Right lobe of liver (tissue), 6 donors: ENCODE results near the gene LRRC51. TPM values are rescaled to one million over a fixed set of nuclear protein-coding genes. Genes with fewer than 3 reads are reported as not detected.
"Not testable (repeated sequence)": the region's sequence is repeated elsewhere in the genome, so short reads cannot be mapped to it uniquely, and the experiment has no call there.

ENCODE experiments used
- ATAC-seq, 4 donors: fragments of 200-7000 bp; cut with Tn5 transposase; one replicate each; pipeline ENCODE4 v1.9.1; 2020; ENCODE audit warnings: mild to moderate bottlenecking in 4 of 4, moderate library complexity in 4 of 4
- DNase-seq, 3 donors: peaks; one replicate each; pipeline ENCODE4 v3.0.0-alpha.2; 2020
- H3K27ac ChIP-seq, 3 donors: fragments of 200-600 bp; one replicate each; pipeline ENCODE4 v1.8.0; 2022
- H3K27me3 ChIP-seq, 2 donors: fragments of 200-600 bp; one replicate each; pipeline ENCODE4 v1.8.0; 2022
- H3K36me3 ChIP-seq, 4 donors: fragments of 200-600 bp; sonication (generic) in 1 of 4; one replicate each; pipeline versions ENCODE4 v1.5.1 to v1.8.0; 2017 to 2022; ENCODE audit warnings: control low read depth in 1 of 4
- H3K4me1 ChIP-seq, 4 donors: fragments of 200-600 bp; sonication (generic) in 1 of 4; one replicate each; pipeline versions ENCODE4 v1.5.1 to v1.8.0; 2017 to 2022; ENCODE audit warnings: control low read depth in 1 of 4
- H3K4me3 ChIP-seq, 3 donors: fragments of 200-600 bp; one replicate each; pipeline ENCODE4 v1.8.0; 2022
- H3K9me3 ChIP-seq, 4 donors: fragments of 200-600 bp; sonication (generic) in 1 of 4; one replicate each; pipeline versions ENCODE4 v1.5.1 to v1.8.0; 2017 to 2022; ENCODE audit warnings: control low read depth in 1 of 4
- POLR2A ChIP-seq: fragments of 450-650 bp; IDR thresholded peaks from one replicate; pipeline ENCODE4 v1.6.1; 2017; ENCODE audit warnings: antibody characterized with exemption, mild to moderate bottlenecking
- WGBS: methylation state at CpG from one replicate; pipeline ENCODE4 v1.1.6; 2018; ENCODE audit warnings: low coverage, low lambda C conversion rate; ENCODE audit not compliant: insufficient coverage; ENCODE audit errors: missing lambda C conversion rate; 5-methylcytosine and 5-hydroxymethylcytosine counted together
- intact Hi-C, 2 donors: fragments of 100-400 bp; cut with DNase I; formaldehyde crosslinking; loops; one replicate each; pipeline versions ENCODE4 v1.11.2 to v1.14.1; 2022
- total RNA-seq, 6 experiments: library from RNA; depleted of rRNA in 2 of 6; stranded (reverse); fragments of >200 nt in 2 of 6; fragmentation: NEBNext Ultra II Directional in 3 of 6; extraction: Animal tissue kit (Norgen Biotek cat#: 25700) in 3 of 6; gene quantifications; one replicate each; pipeline versions ENCODE4 v1.1.0 to v1.2.4, GENCODE V29; 2016 to 2023
- TF ChIP-seq, protein P1 (sequence below), 4 donors: fragments of 200-600 bp in 3 of 4; fragments of 450-650 bp in 1 of 4; IDR thresholded peaks; one replicate each; pipeline versions ENCODE4 v1.5.1 to v1.8.0; 2016 to 2022; ENCODE audit warnings: antibody characterized with exemption in 4 of 4, mild to moderate bottlenecking in 2 of 4
- donor health status: DM: no; HTN: yes; CAD: no.
- donor health status: DM: no; HTN: no; CAD: no.
- donor health status: DM: no; HTN: no; CAD: no.
- donor health status: DM: no; HTN: yes; CAD: no.
- donor health status: DM: no; HTN: yes; CAD: no.

Gene LRRC51
- total RNA-seq, 6 experiments from 2014 or later = 3.3 to 9.0 (median 6.1) TPM

DNA sequence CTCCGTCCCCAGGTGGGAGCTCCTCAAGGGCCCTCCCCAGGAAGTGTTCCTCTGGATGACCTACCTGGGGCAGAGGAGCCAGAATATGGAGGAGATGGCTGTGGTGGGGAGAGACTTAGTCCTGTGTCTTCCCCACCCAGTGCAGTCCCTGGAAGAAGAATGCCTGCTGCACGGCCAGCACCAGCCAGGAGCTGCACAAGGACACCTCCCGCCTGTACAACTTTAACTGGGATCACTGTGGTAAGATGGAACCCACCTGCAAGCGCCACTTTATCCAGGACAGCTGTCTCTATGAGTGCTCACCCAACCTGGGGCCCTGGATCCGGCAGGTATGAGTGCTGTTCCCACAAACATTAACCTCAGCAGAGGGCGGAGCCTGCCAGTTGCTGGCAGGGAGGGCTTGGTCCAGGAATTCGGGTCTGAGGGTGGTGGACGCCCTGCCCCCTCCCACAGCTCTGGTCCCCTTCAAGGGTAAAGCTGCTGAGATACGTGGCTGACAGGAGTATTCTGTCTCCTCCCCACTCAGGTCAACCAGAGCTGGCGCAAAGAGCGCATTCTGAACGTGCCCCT is 58.3 kb downstream of the LRRC51 start:
- no peaks in the 10 kb centered on the region for H3K36me3 ChIP-seq
- H3K4me1 ChIP-seq = no peaks in the 10 kb centered on the region
- no peaks in the 10 kb centered on the region for H3K27me3 ChIP-seq
- no peaks in the 10 kb centered on the region for H3K9me3 ChIP-seq
- H3K27ac ChIP-seq = no peak overlapping the region
- intact Hi-C loops = no loop called here
- TF ChIP-seq, protein P1, sequence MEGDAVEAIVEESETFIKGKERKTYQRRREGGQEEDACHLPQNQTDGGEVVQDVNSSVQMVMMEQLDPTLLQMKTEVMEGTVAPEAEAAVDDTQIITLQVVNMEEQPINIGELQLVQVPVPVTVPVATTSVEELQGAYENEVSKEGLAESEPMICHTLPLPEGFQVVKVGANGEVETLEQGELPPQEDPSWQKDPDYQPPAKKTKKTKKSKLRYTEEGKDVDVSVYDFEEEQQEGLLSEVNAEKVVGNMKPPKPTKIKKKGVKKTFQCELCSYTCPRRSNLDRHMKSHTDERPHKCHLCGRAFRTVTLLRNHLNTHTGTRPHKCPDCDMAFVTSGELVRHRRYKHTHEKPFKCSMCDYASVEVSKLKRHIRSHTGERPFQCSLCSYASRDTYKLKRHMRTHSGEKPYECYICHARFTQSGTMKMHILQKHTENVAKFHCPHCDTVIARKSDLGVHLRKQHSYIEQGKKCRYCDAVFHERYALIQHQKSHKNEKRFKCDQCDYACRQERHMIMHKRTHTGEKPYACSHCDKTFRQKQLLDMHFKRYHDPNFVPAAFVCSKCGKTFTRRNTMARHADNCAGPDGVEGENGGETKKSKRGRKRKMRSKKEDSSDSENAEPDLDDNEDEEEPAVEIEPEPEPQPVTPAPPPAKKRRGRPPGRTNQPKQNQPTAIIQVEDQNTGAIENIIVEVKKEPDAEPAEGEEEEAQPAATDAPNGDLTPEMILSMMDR (IDR thresholded peaks at IDR 0.05) = no peak
- TF ChIP-seq POLR2A = no peak
- no peak overlapping the region for H3K4me3 ChIP-seq
- ATAC-seq (no peak), DNase-seq (peak in 1 of 3 donors; percentile 40)
- WGBS = 89% methylated on average over 4 of the region's 12 CpGs

DNA sequence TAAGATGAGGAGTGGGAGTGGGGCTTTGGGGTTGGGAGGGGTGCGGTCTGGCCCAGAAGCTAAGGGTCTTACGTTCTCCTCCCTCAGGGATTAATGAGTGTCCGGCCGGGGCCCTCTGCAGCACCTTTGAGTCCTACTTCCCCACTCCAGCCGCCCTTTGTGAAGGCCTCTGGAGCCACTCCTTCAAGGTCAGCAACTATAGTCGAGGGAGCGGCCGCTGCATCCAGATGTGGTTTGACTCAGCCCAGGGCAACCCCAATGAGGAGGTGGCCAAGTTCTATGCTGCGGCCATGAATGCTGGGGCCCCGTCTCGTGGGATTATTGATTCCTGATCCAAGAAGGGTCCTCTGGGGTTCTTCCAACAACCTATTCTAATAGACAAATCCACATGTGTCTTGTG is 58.9 kb downstream of the LRRC51 start:
- Histone ChIP-seq H3K36me3 (no peaks in the 10 kb centered on the region), H3K9me3 (no peaks in the 10 kb centered on the region), H3K27me3 (no peaks in the 10 kb centered on the region), H3K4me3 (no peak overlapping the region), H3K27ac (no peak overlapping the region), H3K4me1 (no peaks in the 10 kb centered on the region)
- intact Hi-C loops = no loop called here
- 80% methylated on average over 2 of the region's 11 CpGs for WGBS
- ATAC-seq = no peak
- no peak for TF ChIP-seq POLR2A
- TF ChIP-seq, protein P1 (IDR thresholded peaks at IDR 0.05) = no peak
- DNase-seq = peak in 1 of 3 donors; percentile 35

DNA sequence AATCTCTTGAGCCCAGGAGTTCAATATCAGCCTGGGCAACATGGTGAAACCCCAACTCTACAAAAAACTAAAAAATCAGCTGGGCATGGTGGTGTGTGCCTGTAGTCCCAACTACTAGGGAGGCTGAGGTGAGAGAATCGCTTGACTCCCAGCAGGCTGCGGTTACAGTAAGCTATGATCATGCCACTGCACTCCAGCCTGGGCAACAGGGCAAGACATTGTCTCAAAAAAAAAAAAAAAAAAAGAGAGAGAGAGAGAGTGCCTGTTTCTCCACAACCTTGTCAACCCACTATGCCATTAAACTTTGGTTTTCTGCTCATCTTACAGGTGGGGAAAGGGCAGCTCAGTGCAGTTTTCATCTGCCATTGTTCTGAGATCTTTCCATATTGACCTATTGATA is 60.0 kb downstream of the LRRC51 start:
- DNase-seq (peak in 1 of 3 donors; percentile 6), ATAC-seq (no peak)
- TF ChIP-seq POLR2A = no peak
- TF ChIP-seq, protein P1 (IDR thresholded peaks at IDR 0.05) = no peak
- Histone ChIP-seq H3K4me1 (no peaks in the 10 kb centered on the region), H3K36me3 (no peaks in the 10 kb centered on the region), H3K27me3 (no peaks in the 10 kb centered on the region), H3K27ac (no peak overlapping the region), H3K9me3 (no peaks in the 10 kb centered on the region), H3K4me3 (no peak overlapping the region)
- intact Hi-C loops = no loop called here
- 90% methylated on average over 2 of the region's 2 CpGs for WGBS

DNA sequence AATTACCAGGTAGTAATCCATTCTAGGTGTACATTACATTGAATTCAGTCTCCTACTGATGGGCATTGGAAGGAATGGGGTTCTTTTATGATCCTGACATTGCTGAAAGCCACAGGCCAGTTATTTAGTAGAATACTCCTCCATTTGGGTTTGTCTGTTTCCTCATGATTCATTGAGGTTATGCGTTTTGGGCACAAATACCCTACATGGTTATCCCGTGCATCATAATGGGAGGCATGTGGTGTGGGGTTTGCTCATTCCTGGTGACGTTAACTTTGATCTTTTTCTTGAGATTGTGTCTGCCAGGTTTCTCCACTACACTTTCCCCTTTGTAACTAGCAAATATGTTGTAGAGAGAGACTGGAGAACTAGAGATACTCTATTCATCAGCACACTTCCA is 60.4 kb downstream of the LRRC51 start:
- Histone ChIP-seq H3K4me1 (no peaks in the 10 kb centered on the region), H3K4me3 (no peak overlapping the region), H3K9me3 (no peaks in the 10 kb centered on the region), H3K27me3 (no peaks in the 10 kb centered on the region), H3K36me3 (no peaks in the 10 kb centered on the region), H3K27ac (no peak overlapping the region)
- DNase-seq (no peak), ATAC-seq (no peak)
- intact Hi-C loops = no loop called here
- no peak for TF ChIP-seq POLR2A
- TF ChIP-seq, protein P1 (IDR thresholded peaks at IDR 0.05) = no peak
- WGBS = 45% methylated on average over 3 of the region's 3 CpGs

DNA sequence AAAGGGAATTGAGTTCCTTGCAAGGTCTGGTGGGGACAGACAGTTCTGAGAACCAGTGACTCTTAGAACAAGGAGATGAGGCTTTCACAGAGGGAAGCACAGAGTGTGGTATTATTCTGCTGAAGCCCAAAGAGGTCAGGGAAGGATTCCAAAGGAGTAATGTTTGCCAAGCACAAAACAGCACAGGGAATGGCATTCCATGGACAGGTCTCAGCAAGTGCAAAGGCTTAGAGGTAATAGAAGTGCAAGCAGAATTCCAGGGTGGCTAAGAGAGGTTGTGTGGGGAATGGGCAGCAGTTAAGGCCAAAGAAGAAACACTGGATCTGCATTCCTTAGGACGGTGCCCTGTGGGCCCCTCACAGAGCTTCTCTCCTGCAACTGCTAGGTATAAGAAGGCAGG is 61.4 kb downstream of the LRRC51 start:
- H3K4me3 ChIP-seq, ATAC-seq, H3K27me3 ChIP-seq, H3K27ac ChIP-seq, intact Hi-C loops, H3K9me3 ChIP-seq, DNase-seq, H3K4me1 ChIP-seq, H3K36me3 ChIP-seq: not testable (repeated sequence)
- WGBS = no CpG with 5 or more reads among the region's 1 CpG

DNA sequence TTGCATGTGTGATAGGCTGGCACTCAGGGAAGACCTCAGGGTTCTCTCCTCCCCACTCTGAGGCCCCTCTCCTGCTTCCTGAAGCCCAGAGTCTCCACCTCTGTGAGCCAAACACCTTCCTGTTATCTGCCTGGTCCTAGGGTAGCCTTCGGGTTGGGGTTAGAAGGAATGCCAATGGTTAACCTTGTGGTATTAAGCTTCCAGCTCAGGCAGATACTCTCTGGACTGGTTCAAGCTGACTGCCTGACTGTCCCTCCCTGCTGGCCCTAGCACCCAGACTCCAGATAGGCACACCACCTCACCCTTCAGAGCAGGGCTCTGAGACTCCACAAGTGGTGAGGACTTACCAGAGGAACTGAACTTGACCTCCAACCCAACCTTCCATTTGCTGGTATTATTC is 61.9 kb downstream of the LRRC51 start:
- no CpG with 5 or more reads among the region's 1 CpG for WGBS
- DNase-seq = peak in 1 of 3 donors; percentile 12
- intact Hi-C loops = not testable (repeated sequence)

More for the DNA sequence above, 61.9 kb downstream of the LRRC51 start:
- not testable (repeated sequence) for H3K4me1 ChIP-seq, H3K27ac ChIP-seq, H3K27me3 ChIP-seq, H3K4me3 ChIP-seq, ATAC-seq, H3K9me3 ChIP-seq, H3K36me3 ChIP-seq
